GM12873 (cell line): ENCODE measurements around the gene WDR93.

Source experiments
- CTCF ChIP-seq: IDR thresholded peaks from 2 replicates; pipeline ENCODE4 v1.5.1; 2012; ENCODE audit warnings: low read depth, mild to moderate bottlenecking, moderate library complexity, low read length, control low read depth; ENCODE audit not compliant: insufficient read depth; ENCODE audit errors: missing control alignments

WDR93 gene

GRCh38 chr15:89761929-89762328, 71.3 kb downstream of the WDR93 start:
- no peak for TF ChIP-seq CTCF

- no peak for TF ChIP-seq CTCF
Observed at GRCh38 chr15:89765694-89766093, 75.1 kb downstream of the WDR93 start.

GRCh38 chr15:89766357-89767311, 76.0 kb downstream of the WDR93 start:
- TF ChIP-seq CTCF: no peak

- TF ChIP-seq CTCF: no peak
Observed at GRCh38 chr15:89767411-89767915, 76.9 kb downstream of the WDR93 start.

- no peak for TF ChIP-seq CTCF
Observed at GRCh38 chr15:89768071-89768500, 77.5 kb downstream of the WDR93 start.

- TF ChIP-seq CTCF: no peak
Observed at GRCh38 chr15:89769366-89769765, 78.8 kb downstream of the WDR93 start.

GRCh38 chr15:89770041-89770440, 79.4 kb downstream of the WDR93 start:
- no peak for TF ChIP-seq CTCF
